Small intestine (tissue), 7 donors: ENCODE results near the gene IER5. TPM values are rescaled to one million over a fixed set of nuclear protein-coding genes. Genes with fewer than 3 reads are reported as not detected.
"Not testable (repeated sequence)": the region's sequence is repeated elsewhere in the genome, so short reads cannot be mapped to it uniquely, and the experiment has no call there.

ENCODE experiments used
- DNase-seq, 2 donors: peaks; one replicate each; pipeline versions ENCODE4 v3.0.0 to v3.0.0-alpha.2; 2013
- FAIRE-seq: peaks from 2 replicates; lab custom pipeline; 2012; peaks lifted over from hg19 to GRCh38; lab: Jason Lieb, UNC
- H3K27ac ChIP-seq, 3 donors: one replicate each; pipeline ENCODE4 v1.5.1; 2013; ENCODE audit warnings: low read length in 2 of 3, mild to moderate bottlenecking in 2 of 3, control low read depth in 1 of 3, inconsistent platforms in 1 of 3, low read depth in 1 of 3, moderate library complexity in 1 of 3
- H3K27me3 ChIP-seq, 3 donors: one replicate each; pipeline ENCODE4 v1.6.1; 2013; ENCODE audit warnings: low read length in 3 of 3, inconsistent platforms in 1 of 3; ENCODE audit not compliant: control insufficient read depth in 3 of 3, insufficient read depth in 3 of 3
- H3K36me3 ChIP-seq, 3 donors: one replicate each; pipeline ENCODE4 v1.6.1; 2013; ENCODE audit warnings: low read length in 3 of 3, inconsistent platforms in 1 of 3, low read depth in 1 of 3, mild to moderate bottlenecking in 1 of 3, moderate library complexity in 1 of 3; ENCODE audit not compliant: control insufficient read depth in 3 of 3, insufficient read depth in 2 of 3
- H3K4me1 ChIP-seq, 3 donors: one replicate each; pipeline ENCODE4 v1.6.1; 2013; ENCODE audit warnings: low read length in 2 of 3, inconsistent platforms in 1 of 3, low read depth in 1 of 3, mild to moderate bottlenecking in 1 of 3, moderate library complexity in 1 of 3; ENCODE audit not compliant: control insufficient read depth in 3 of 3, insufficient read depth in 2 of 3
- H3K4me3 ChIP-seq, 3 donors: one replicate each; pipeline ENCODE4 v1.5.1; 2013; ENCODE audit warnings: low read length in 3 of 3, control low read depth in 1 of 3, inconsistent platforms in 1 of 3, low read depth in 1 of 3, mild to moderate bottlenecking in 1 of 3, moderate library complexity in 1 of 3
- H3K9me3 ChIP-seq, 2 donors: one replicate each; pipeline ENCODE4 v1.6.1; 2013; ENCODE audit warnings: low read depth in 1 of 2, low read length in 1 of 2; ENCODE audit not compliant: control insufficient read depth in 2 of 2, insufficient read depth in 1 of 2
- WGBS, 3 donors: extraction: QIAGEN DNeasy Blood & Tissue Kit; methylation state at CpG; one replicate each; pipeline ENCODE4 v1.1.7; 2013; 5-methylcytosine and 5-hydroxymethylcytosine counted together
- polyA plus RNA-seq, 4 donors: library from polyadenylated mRNA; stranded (reverse) in 3 of 4; unstranded in 1 of 4; fragments of 200-250 nt in 3 of 4; fragments of 120-200 nt in 1 of 4; gene quantifications; one replicate each; pipeline versions ENCODE4 v1.2.1 to v1.2.3, GENCODE V29; 2013
- donor health status: healthy with polysubstance abuse.
- donor health status: control.
- donor health status: control.
- donor health status: Bipolar disorder and iron deficiency.
- donor health status: healthy.

The IER5 gene
- polyA plus RNA-seq, 4 donors = 4.5 to 8.9 (median 6.3) TPM

- FAIRE-seq (no peak), DNase-seq (no peak)
- H3K27ac ChIP-seq = no peak overlapping the region
- H3K4me3 ChIP-seq = no peak overlapping the region
- H3K9me3 ChIP-seq = no peaks in the 10 kb centered on the region
- H3K36me3 ChIP-seq = no peaks in the 10 kb centered on the region
- no peaks in the 10 kb centered on the region for H3K4me1 ChIP-seq
- no peaks in the 10 kb centered on the region for H3K27me3 ChIP-seq
Observed at GRCh38 chr1:181050922-181051321, 37.6 kb upstream of the IER5 start.

- no peaks in the 10 kb centered on the region for H3K27me3 ChIP-seq
- no peak overlapping the region for H3K27ac ChIP-seq
- H3K4me3 ChIP-seq = no peak overlapping the region
- H3K9me3 ChIP-seq = peaks cover 0 to 13% of the 10 kb centered on the region in 2 donors
- 73 to 88% (median 85%) methylated on average over 6 of the region's 6 CpGs for WGBS, 3 donors
- H3K4me1 ChIP-seq = no peaks in the 10 kb centered on the region
- DNase-seq (no peak), FAIRE-seq (no peak)
- H3K36me3 ChIP-seq = no peaks in the 10 kb centered on the region
Observed at GRCh38 chr1:181056560-181056959, 31.9 kb upstream of the IER5 start.

GRCh38 chr1:181057079-181057478, 31.4 kb upstream of the IER5 start:
- no peak for FAIRE-seq
- WGBS, 3 donors = 45 to 55% (median 50%) methylated on average over 3 of the region's 3 CpGs
- Histone ChIP-seq H3K9me3 (peaks cover 0 to 13% of the 10 kb centered on the region in 2 donors), H3K4me3 (no peak overlapping the region), H3K27ac (no peak overlapping the region), H3K36me3 (no peaks in the 10 kb centered on the region), H3K27me3 (no peaks in the 10 kb centered on the region), H3K4me1 (no peaks in the 10 kb centered on the region)
- DNase-seq = no peak

GRCh38 chr1:181059435-181059834, 29.1 kb upstream of the IER5 start:
- H3K9me3 ChIP-seq = peaks cover 0 to 13% of the 10 kb centered on the region in 2 donors
- no peak overlapping the region for H3K27ac ChIP-seq
- no peak for FAIRE-seq
- H3K4me3 ChIP-seq = no peak overlapping the region
- no peaks in the 10 kb centered on the region for H3K27me3 ChIP-seq
- no peaks in the 10 kb centered on the region for H3K36me3 ChIP-seq
- no peak for DNase-seq
- no peaks in the 10 kb centered on the region for H3K4me1 ChIP-seq

- no peaks in the 10 kb centered on the region for H3K27me3 ChIP-seq
- no peak overlapping the region for H3K27ac ChIP-seq
- peaks cover 0 to 13% of the 10 kb centered on the region in 2 donors for H3K9me3 ChIP-seq
- no peak overlapping the region for H3K4me3 ChIP-seq
- WGBS, 3 donors = 93 to 100% (median 98%) methylated on average over 1 of the region's 1 CpG
- no peaks in the 10 kb centered on the region for H3K36me3 ChIP-seq
- DNase-seq = no peak
- no peak for FAIRE-seq
- no peaks in the 10 kb centered on the region for H3K4me1 ChIP-seq
Observed at GRCh38 chr1:181060066-181060465, 28.4 kb upstream of the IER5 start.

GRCh38 chr1:181060947-181061346, 27.6 kb upstream of the IER5 start:
- not testable (repeated sequence) for H3K27me3 ChIP-seq, H3K4me3 ChIP-seq, H3K27ac ChIP-seq, H3K36me3 ChIP-seq, H3K4me1 ChIP-seq, DNase-seq, FAIRE-seq
- peaks cover 0 to 13% of the 10 kb centered on the region in 2 donors for H3K9me3 ChIP-seq
- 89 to 100% (median 97%) methylated on average over 2 to 4 of the region's 4 CpGs for WGBS, 3 donors

- H3K27ac ChIP-seq = no peak overlapping the region
- peaks cover 0 to 13% of the 10 kb centered on the region in 2 donors for H3K9me3 ChIP-seq
- FAIRE-seq = no peak
- WGBS, 3 donors = 65 to 89% (median 79%) methylated on average over 2 of the region's 2 CpGs
- no peaks in the 10 kb centered on the region for H3K36me3 ChIP-seq
- H3K27me3 ChIP-seq = no peaks in the 10 kb centered on the region
- DNase-seq = no peak
- H3K4me1 ChIP-seq = no peaks in the 10 kb centered on the region
- no peak overlapping the region for H3K4me3 ChIP-seq
Observed at GRCh38 chr1:181061487-181061886, 27.0 kb upstream of the IER5 start.

GRCh38 chr1:181061891-181062835, 26.3 kb upstream of the IER5 start:
- Histone ChIP-seq H3K4me3 (no peak overlapping the region), H3K4me1 (no peaks in the 10 kb centered on the region), H3K27ac (peak overlapping the region in 1 of 3 donors; percentile 57), H3K36me3 (no peaks in the 10 kb centered on the region), H3K27me3 (no peaks in the 10 kb centered on the region), H3K9me3 (peaks cover 0 to 13% of the 10 kb centered on the region in 2 donors)
- FAIRE-seq (no peak), DNase-seq (no peak)
- 66 to 83% (median 69%) methylated on average over 15 of the region's 15 CpGs for WGBS, 3 donors
